ENCODE data around the gene B9D1.
A peak's percentile ranks its signal among the peaks of the same experiment; 100 is the strongest.

The B9D1 gene

DNA sequence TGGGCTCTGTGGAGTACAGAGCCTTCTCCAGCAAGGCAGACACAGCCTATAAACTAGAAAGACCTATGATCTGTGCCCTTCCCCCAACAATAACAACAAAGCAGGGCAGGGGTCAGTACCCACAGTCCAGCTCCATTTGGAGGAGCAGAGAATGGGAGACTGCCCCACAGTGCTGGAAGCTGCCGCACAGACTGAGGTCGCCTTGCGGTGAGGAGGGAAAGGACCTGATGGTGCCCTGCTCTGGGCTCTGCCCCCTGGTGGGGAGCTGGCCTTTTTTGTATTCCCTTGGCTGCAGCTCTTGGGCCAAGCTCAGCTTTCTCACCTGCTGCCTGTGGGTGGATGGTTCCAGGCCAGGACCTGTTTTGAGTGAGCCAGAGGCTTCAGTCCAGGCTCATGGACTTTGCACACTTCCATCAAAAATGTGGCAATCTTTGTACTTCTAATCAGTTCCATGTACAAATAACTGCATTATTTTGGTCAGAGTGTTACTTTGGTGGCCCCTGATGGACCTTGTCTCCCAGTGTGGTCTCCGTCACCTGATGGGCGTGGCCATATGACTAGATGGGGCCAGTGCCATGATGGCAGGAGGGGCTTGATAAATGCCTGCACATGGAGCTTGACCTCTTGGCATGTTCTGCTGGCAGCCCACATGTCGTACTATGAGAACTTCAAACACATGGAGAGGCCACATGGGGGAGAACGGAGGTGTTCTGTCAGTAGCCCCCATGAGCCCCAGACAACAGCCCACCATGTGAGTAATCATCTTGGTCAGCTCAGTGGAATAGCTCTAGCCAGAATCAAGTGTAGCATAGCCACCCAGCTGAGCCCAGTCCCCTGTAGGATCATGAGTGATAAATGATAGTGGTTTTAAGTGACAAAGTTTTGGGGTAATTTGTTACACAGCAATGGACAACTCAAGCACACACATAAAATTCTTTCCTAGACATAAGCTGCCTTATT is 24.2 kb downstream of the B9D1 start:
- H3K79me2 ChIP-seq (ENCODE audit: insufficient read depth, low read depth): no peaks in the 10 kb centered on the region
- H3K27me3 ChIP-seq (ENCODE audit: insufficient read depth, low read depth): no peaks in the 10 kb centered on the region
- no peak overlapping the region for H3K9ac ChIP-seq
- H3K27ac ChIP-seq: no peak overlapping the region
- H3K4me2 ChIP-seq: no peak overlapping the region
- H3K36me3 ChIP-seq (ENCODE audit: insufficient read depth): no peaks in the 10 kb centered on the region
- peaks cover 3% of the 10 kb centered on the region for H3K4me1 ChIP-seq (ENCODE audit: low read depth, poor library complexity, severe bottlenecking)
- H4K20me1 ChIP-seq (ENCODE audit: insufficient read depth): no peaks in the 10 kb centered on the region
- TF ChIP-seq, protein P1, sequence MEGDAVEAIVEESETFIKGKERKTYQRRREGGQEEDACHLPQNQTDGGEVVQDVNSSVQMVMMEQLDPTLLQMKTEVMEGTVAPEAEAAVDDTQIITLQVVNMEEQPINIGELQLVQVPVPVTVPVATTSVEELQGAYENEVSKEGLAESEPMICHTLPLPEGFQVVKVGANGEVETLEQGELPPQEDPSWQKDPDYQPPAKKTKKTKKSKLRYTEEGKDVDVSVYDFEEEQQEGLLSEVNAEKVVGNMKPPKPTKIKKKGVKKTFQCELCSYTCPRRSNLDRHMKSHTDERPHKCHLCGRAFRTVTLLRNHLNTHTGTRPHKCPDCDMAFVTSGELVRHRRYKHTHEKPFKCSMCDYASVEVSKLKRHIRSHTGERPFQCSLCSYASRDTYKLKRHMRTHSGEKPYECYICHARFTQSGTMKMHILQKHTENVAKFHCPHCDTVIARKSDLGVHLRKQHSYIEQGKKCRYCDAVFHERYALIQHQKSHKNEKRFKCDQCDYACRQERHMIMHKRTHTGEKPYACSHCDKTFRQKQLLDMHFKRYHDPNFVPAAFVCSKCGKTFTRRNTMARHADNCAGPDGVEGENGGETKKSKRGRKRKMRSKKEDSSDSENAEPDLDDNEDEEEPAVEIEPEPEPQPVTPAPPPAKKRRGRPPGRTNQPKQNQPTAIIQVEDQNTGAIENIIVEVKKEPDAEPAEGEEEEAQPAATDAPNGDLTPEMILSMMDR (conservative IDR thresholded peaks at IDR 0.05; ENCODE audit: low read depth, low read length): peak; percentile 52
- H3K4me3 ChIP-seq (IDR thresholded peaks at IDR 0.05; ENCODE audit: insufficient read depth, low read depth, low read length): no peak overlapping the region
- H2AFZ ChIP-seq (ENCODE audit: low read depth): no peak overlapping the region

DNA sequence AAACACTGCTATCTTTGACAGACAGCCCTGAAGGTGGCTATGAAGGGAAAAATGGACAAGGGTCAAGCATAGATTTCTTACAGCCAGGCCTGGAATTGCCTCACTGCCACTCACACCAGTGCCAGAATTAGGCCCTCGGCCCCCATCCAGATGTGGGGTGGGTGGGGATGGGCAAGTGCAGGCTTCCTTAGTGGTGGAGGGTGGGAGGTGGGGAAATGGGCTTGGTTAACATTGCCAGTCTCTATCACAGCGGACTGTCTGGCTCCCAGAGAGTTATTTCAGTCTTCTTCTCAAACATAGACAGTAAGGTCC is 24.9 kb downstream of the B9D1 start:
- TF ChIP-seq, protein P1 (conservative IDR thresholded peaks at IDR 0.05; ENCODE audit: low read depth, low read length): no peak
- Histone ChIP-seq H4K20me1 (ENCODE audit: insufficient read depth) (no peaks in the 10 kb centered on the region), H3K4me1 (ENCODE audit: low read depth, poor library complexity, severe bottlenecking) (peaks cover 3% of the 10 kb centered on the region)

GRCh38 chr17:19336938-19337711 is 25.4 kb downstream of the B9D1 start:
- H3K27me3 ChIP-seq (ENCODE audit: insufficient read depth, low read depth): no peaks in the 10 kb centered on the region
- H3K79me2 ChIP-seq (ENCODE audit: insufficient read depth, low read depth): no peaks in the 10 kb centered on the region
- no peak overlapping the region for H3K4me2 ChIP-seq
- peaks cover 3% of the 10 kb centered on the region for H3K4me1 ChIP-seq (ENCODE audit: low read depth, poor library complexity, severe bottlenecking)
- TF ChIP-seq, protein P1 (conservative IDR thresholded peaks at IDR 0.05; ENCODE audit: low read depth, low read length): no peak
- no peak overlapping the region for H3K27ac ChIP-seq
- no peak overlapping the region for H3K9ac ChIP-seq
- H4K20me1 ChIP-seq (ENCODE audit: insufficient read depth): no peaks in the 10 kb centered on the region
- H3K36me3 ChIP-seq (ENCODE audit: insufficient read depth): no peaks in the 10 kb centered on the region
- H3K4me3 ChIP-seq (IDR thresholded peaks at IDR 0.05; ENCODE audit: insufficient read depth, low read depth, low read length): no peak overlapping the region
- H2AFZ ChIP-seq (ENCODE audit: low read depth): no peak overlapping the region

More for the DNA sequence above, 24.9 kb downstream of the B9D1 start:
- no peak overlapping the region for H3K4me2 ChIP-seq
- no peaks in the 10 kb centered on the region for H3K36me3 ChIP-seq (ENCODE audit: insufficient read depth)
- H2AFZ ChIP-seq (ENCODE audit: low read depth): no peak overlapping the region
- no peak overlapping the region for H3K4me3 ChIP-seq (IDR thresholded peaks at IDR 0.05; ENCODE audit: insufficient read depth, low read depth, low read length)
- H3K79me2 ChIP-seq (ENCODE audit: insufficient read depth, low read depth): no peaks in the 10 kb centered on the region
- no peak overlapping the region for H3K27ac ChIP-seq
- no peaks in the 10 kb centered on the region for H3K27me3 ChIP-seq (ENCODE audit: insufficient read depth, low read depth)
- H3K9ac ChIP-seq: no peak overlapping the region

GRCh38 chr17:19335951-19336631 is 26.4 kb downstream of the B9D1 start:
- Histone ChIP-seq H3K79me2 (ENCODE audit: insufficient read depth, low read depth) (no peaks in the 10 kb centered on the region), H3K27ac (no peak overlapping the region)

More at GRCh38 chr17:19335951-19336631, 26.4 kb downstream of the B9D1 start:
- H3K9ac ChIP-seq: no peak overlapping the region
- no peaks in the 10 kb centered on the region for H3K27me3 ChIP-seq (ENCODE audit: insufficient read depth, low read depth)
- no peak overlapping the region for H2AFZ ChIP-seq (ENCODE audit: low read depth)
- peaks cover 3% of the 10 kb centered on the region for H3K4me1 ChIP-seq (ENCODE audit: low read depth, poor library complexity, severe bottlenecking)
- no peak overlapping the region for H3K4me2 ChIP-seq
- no peaks in the 10 kb centered on the region for H4K20me1 ChIP-seq (ENCODE audit: insufficient read depth)
- H3K4me3 ChIP-seq (IDR thresholded peaks at IDR 0.05; ENCODE audit: insufficient read depth, low read depth, low read length): no peak overlapping the region
- no peaks in the 10 kb centered on the region for H3K36me3 ChIP-seq (ENCODE audit: insufficient read depth)
- TF ChIP-seq, protein P1 (conservative IDR thresholded peaks at IDR 0.05; ENCODE audit: low read depth, low read length): no peak

All from KMS-11 (cell line).